Gastroesophageal sphincter (tissue), 3 donors: ENCODE results near the gene KDM4C.

Source experiments
- CTCF ChIP-seq, 4 experiments: fragments of 200-600 bp in 2 of 4; fragments of 450-650 bp in 2 of 4; sonication (generic) in 1 of 4; IDR thresholded peaks; one replicate each; pipeline ENCODE4 v1.5.1; 2017 to 2019; ENCODE audit warnings: antibody characterized with exemption in 4 of 4, mild to moderate bottlenecking in 2 of 4, moderate library complexity in 2 of 4
- EP300 ChIP-seq: sonication (generic); formaldehyde crosslinking; IDR thresholded peaks from one replicate; pipeline ENCODE4 v1.6.1; 2017; ENCODE audit warnings: antibody characterized with exemption, mild to moderate bottlenecking
- POLR2A ChIP-seq, 2 donors: fragments of 450-650 bp; IDR thresholded peaks; one replicate each; pipeline ENCODE4 v1.6.1; 2017; ENCODE audit warnings: antibody characterized with exemption in 2 of 2, mild to moderate bottlenecking in 2 of 2, moderate library complexity in 1 of 2
- POLR2AphosphoS5 ChIP-seq: sonication (generic); formaldehyde crosslinking; IDR thresholded peaks from one replicate; pipeline ENCODE4 v1.6.1; 2017; ENCODE audit warnings: antibody characterized with exemption

- TF ChIP-seq POLR2A (IDR thresholded peaks at IDR 0.05) (no peak), CTCF (IDR thresholded peaks at IDR 0.05) (no peak), POLR2AphosphoS5 (no peak), EP300 (no peak)
Observed at GRCh38 chr9:6771722-6772121, 13.9 kb downstream of the KDM4C start.
